ENCODE measurements around the gene BIRC7.

- no peak for TF ChIP-seq CTCF (optimal IDR thresholded peaks at IDR 0.05 in 1 of 3, IDR thresholded peaks at IDR 0.05 in 1 of 3, conservative IDR thresholded peaks at IDR 0.05 in 1 of 3; ENCODE audit: extremely low read depth in 1 of 3, insufficient read depth in 2 of 3, low read length in 3 of 3)
- TF ChIP-seq EZH2 (IDR thresholded peaks at IDR 0.05; ENCODE audit: low read length): no peak
Observed at GRCh38 chr20:63243604-63244247, 8.0 kb downstream of the BIRC7 start.
